ENCODE measurements around the gene CHKB. TPM values are rescaled to one million over a fixed set of nuclear protein-coding genes. Genes with fewer than 3 reads are reported as not detected.
A peak's percentile ranks its signal among the peaks of the same experiment; 100 is the strongest.

The CHKB gene
- total and polyA plus RNA-seq, 10 of the 15 experiments (the other 5 are each of a cell fraction or from before 2014, with no cell fraction given) = 10.0 to 93.9 (median 57.0) TPM

DNA sequence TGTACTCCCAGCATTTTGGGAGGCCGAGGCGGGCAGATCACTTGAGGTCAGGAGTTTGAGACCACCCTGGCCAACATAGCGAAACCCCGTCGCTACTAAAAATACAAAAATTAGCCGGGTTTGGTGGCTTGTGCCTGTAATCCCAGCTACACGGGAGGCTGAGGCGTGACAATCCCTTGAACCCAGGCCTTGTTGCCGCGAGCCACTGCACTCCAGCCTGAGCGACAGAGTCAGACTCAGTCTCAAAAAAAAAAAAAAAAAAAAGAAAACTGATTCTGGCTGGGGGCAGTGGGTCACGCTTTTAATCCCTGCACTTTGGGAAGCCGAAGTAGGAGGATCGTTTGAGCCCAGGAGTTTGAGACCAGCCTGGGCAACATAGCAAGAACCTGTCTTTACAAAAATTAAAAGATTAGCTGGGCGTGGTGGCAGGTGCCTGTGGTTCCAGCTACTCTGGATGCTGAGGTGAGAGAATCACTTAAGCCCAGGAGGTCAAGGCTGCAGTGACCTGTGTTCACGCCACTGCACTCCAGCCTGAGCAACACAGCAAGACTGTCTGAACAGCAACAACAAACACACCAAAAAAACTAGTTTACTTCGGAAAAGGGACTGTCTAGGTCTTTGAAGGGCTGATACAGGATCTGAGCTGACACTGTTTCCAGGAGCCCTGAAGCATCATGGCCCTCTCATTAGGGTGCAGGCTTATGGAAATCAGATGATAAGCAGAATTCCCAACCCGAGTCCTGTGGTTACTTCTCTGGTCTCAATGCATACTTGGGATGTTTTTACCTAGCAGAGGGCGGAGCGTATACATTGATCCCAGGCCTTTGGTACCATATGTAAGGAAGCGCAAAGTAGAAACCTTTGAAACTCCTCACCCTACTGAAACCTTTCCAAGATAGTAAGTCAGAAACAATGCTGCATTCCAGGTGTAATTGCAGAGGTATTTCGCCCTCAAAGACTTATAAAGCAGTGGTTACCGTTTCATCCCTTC lies 1.8 kb upstream of the CHKB start:
- RAD21 ChIA-PET (ENCODE audit: unreplicated experiment) = no interaction called here
- peak overlapping the region; percentile 88 for H3K4me2 ChIP-seq (ENCODE audit: control insufficient read depth, insufficient read depth)
- H3K9me3 ChIP-seq (replicated peaks; ENCODE audit: control insufficient read depth, insufficient read depth, low read length) = no peaks in the 10 kb centered on the region
- no peaks in the 10 kb centered on the region for H4K20me1 ChIP-seq (ENCODE audit: control insufficient read depth, insufficient read depth)
- CTCF ChIA-PET = interaction anchor here (0.8 to 1.4 kb wide), 2 partner anchors 36 to 115 kb away, joined by 3 to 4 read pairs; no protein-coding TSS in a partner anchor
- FAIRE-seq (no peak), DNase-seq (ENCODE audit: low read depth, low spot score) (no peak), ATAC-seq (no peak)
- H3K27ac ChIP-seq (ENCODE audit: control insufficient read depth, insufficient read depth) = no peak overlapping the region
- peaks cover 9% of the 10 kb centered on the region for H3K4me1 ChIP-seq (ENCODE audit: control insufficient read depth, insufficient read depth, low read length)
- H3K27me3 ChIP-seq (replicated peaks in 1 of 2; ENCODE audit: control insufficient read depth in 2 of 2, insufficient read depth in 2 of 2, low read length in 1 of 2) = no peaks in the 10 kb centered on the region
- POLR2A ChIA-PET = interaction anchor here (0.7 kb wide), 1 partner anchor 59 kb away, joined by 3 read pairs; the partner anchor contains the start of gene SCO2
- intact Hi-C loops (cut with micrococcal nuclease; ENCODE audit: unreplicated experiment) = loop anchor here (5.0 kb wide), 1 partner anchor 57 kb away; the partner anchor contains the start of gene SCO2
- no peak overlapping the region for H2AFZ ChIP-seq (ENCODE audit: control insufficient read depth, low read depth, low read length)
- TF ChIP-seq, protein P1, sequence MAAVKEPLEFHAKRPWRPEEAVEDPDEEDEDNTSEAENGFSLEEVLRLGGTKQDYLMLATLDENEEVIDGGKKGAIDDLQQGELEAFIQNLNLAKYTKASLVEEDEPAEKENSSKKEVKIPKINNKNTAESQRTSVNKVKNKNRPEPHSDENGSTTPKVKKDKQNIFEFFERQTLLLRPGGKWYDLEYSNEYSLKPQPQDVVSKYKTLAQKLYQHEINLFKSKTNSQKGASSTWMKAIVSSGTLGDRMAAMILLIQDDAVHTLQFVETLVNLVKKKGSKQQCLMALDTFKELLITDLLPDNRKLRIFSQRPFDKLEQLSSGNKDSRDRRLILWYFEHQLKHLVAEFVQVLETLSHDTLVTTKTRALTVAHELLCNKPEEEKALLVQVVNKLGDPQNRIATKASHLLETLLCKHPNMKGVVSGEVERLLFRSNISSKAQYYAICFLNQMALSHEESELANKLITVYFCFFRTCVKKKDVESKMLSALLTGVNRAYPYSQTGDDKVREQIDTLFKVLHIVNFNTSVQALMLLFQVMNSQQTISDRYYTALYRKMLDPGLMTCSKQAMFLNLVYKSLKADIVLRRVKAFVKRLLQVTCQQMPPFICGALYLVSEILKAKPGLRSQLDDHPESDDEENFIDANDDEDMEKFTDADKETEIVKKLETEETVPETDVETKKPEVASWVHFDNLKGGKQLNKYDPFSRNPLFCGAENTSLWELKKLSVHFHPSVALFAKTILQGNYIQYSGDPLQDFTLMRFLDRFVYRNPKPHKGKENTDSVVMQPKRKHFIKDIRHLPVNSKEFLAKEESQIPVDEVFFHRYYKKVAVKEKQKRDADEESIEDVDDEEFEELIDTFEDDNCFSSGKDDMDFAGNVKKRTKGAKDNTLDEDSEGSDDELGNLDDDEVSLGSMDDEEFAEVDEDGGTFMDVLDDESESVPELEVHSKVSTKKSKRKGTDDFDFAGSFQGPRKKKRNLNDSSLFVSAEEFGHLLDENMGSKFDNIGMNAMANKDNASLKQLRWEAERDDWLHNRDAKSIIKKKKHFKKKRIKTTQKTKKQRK (IDR thresholded peaks at IDR 0.05; ENCODE audit: low read depth, low read length) = no peak
- TF ChIP-seq SUPT20H (IDR thresholded peaks at IDR 0.05; ENCODE audit: borderline replicate concordance, control insufficient read depth, low read depth, low read length) (no peak), HDGF (IDR thresholded peaks at IDR 0.05) (no peak)
- TF ChIP-seq, protein P2, sequence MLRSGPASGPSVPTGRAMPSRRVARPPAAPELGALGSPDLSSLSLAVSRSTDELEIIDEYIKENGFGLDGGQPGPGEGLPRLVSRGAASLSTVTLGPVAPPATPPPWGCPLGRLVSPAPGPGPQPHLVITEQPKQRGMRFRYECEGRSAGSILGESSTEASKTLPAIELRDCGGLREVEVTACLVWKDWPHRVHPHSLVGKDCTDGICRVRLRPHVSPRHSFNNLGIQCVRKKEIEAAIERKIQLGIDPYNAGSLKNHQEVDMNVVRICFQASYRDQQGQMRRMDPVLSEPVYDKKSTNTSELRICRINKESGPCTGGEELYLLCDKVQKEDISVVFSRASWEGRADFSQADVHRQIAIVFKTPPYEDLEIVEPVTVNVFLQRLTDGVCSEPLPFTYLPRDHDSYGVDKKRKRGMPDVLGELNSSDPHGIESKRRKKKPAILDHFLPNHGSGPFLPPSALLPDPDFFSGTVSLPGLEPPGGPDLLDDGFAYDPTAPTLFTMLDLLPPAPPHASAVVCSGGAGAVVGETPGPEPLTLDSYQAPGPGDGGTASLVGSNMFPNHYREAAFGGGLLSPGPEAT (IDR thresholded peaks at IDR 0.05; ENCODE audit: low read depth) = no peak
- BruUV-seq (replicated peaks) = no TSS peak
- WGBS (ENCODE audit: insufficient coverage, insufficient replicate concordance, low lambda C conversion rate, missing lambda C conversion rate) = 93% methylated on average over 23 of the region's 23 CpGs
- in situ Hi-C loops (cut with MboI) = no loop called here
- peaks cover 0 to 6% of the 10 kb centered on the region in 2 experiments; a peak in 2 of 4 replicates for H3K36me3 ChIP-seq (ENCODE audit: control insufficient read depth in 2 of 2, insufficient read depth in 2 of 2, low read length in 1 of 2)
- SMC1A ChIA-PET (ENCODE audit: uncharacterized antibody, unreplicated experiment) = interaction anchor here (0.6 kb wide), 1 partner anchor 74 kb away, joined by 3 read pairs; no protein-coding TSS in a partner anchor
- peaks cover 20% of the 10 kb centered on the region for H3K79me2 ChIP-seq (ENCODE audit: control insufficient read depth, insufficient read depth, low read length)
- H3K9ac ChIP-seq (ENCODE audit: control insufficient read depth, insufficient read depth, low read length) = no peak overlapping the region; the same call in 1 of the 2 replicates
- H3K4me3 ChIP-seq = peak overlapping the region; percentile 90; the same call in 1 of the 2 replicates

Data from GM12878 (cell line).